ENCODE data around the gene LCLAT1. TPM values are rescaled to one million over a fixed set of nuclear protein-coding genes. Genes with fewer than 3 reads are reported as not detected.

The LCLAT1 gene
- total RNA-seq, 1 donor from 2014 or later: 13.0 TPM

GRCh38 chr2:30580391-30580790, 133.3 kb downstream of the LCLAT1 start:
- no peaks in the 10 kb centered on the region for H3K9me3 ChIP-seq
- DNase-seq (no peak), ATAC-seq (no peak)
- no peak overlapping the region for H3K4me3 ChIP-seq
- H3K27me3 ChIP-seq (ENCODE audit: low read depth): no peaks in the 10 kb centered on the region
- H3K4me1 ChIP-seq: no peaks in the 10 kb centered on the region
- TF ChIP-seq CTCF (IDR thresholded peaks at IDR 0.05): no peak
- H3K36me3 ChIP-seq: no peaks in the 10 kb centered on the region
- H3K27ac ChIP-seq: no peak overlapping the region
- intact Hi-C loops (cut with DNase I): no loop called here

GRCh38 chr2:30582521-30582920, 135.5 kb downstream of the LCLAT1 start:
- no peak for TF ChIP-seq CTCF (IDR thresholded peaks at IDR 0.05)
- no peak overlapping the region for H3K27ac ChIP-seq

GRCh38 chr2:30583204-30583749, 136.2 kb downstream of the LCLAT1 start:
- H3K9me3 ChIP-seq: no peaks in the 10 kb centered on the region
- H3K36me3 ChIP-seq: no peaks in the 10 kb centered on the region
- H3K4me3 ChIP-seq: no peak overlapping the region
- no peak overlapping the region for H3K27ac ChIP-seq
- H3K27me3 ChIP-seq (ENCODE audit: low read depth): no peaks in the 10 kb centered on the region
- TF ChIP-seq CTCF (IDR thresholded peaks at IDR 0.05): no peak
- intact Hi-C loops (cut with DNase I): no loop called here
- DNase-seq (no peak), ATAC-seq (no peak)
- no peaks in the 10 kb centered on the region for H3K4me1 ChIP-seq

More at GRCh38 chr2:30582521-30582920, 135.5 kb downstream of the LCLAT1 start:
- H3K4me3 ChIP-seq: no peak overlapping the region
- no peaks in the 10 kb centered on the region for H3K9me3 ChIP-seq
- DNase-seq (no peak), ATAC-seq (no peak)
- intact Hi-C loops (cut with DNase I): no loop called here
- no peaks in the 10 kb centered on the region for H3K36me3 ChIP-seq
- H3K27me3 ChIP-seq (ENCODE audit: low read depth): no peaks in the 10 kb centered on the region
- no peaks in the 10 kb centered on the region for H3K4me1 ChIP-seq

GRCh38 chr2:30584116-30584515, 137.1 kb downstream of the LCLAT1 start:
- no peak for DNase-seq
- H3K4me1 ChIP-seq: no peaks in the 10 kb centered on the region
- H3K9me3 ChIP-seq: no peaks in the 10 kb centered on the region
- H3K27ac ChIP-seq: no peak overlapping the region
- no peak for ATAC-seq
- intact Hi-C loops (cut with DNase I): no loop called here
- H3K27me3 ChIP-seq (ENCODE audit: low read depth): no peaks in the 10 kb centered on the region
- H3K36me3 ChIP-seq: no peaks in the 10 kb centered on the region
- H3K4me3 ChIP-seq: no peak overlapping the region
- no peak for TF ChIP-seq CTCF (IDR thresholded peaks at IDR 0.05)

- intact Hi-C loops (cut with DNase I): no loop called here
- ATAC-seq (no peak), DNase-seq (no peak)
- no peaks in the 10 kb centered on the region for H3K36me3 ChIP-seq
- H3K4me3 ChIP-seq: no peak overlapping the region
- no peak overlapping the region for H3K27ac ChIP-seq
- no peak for TF ChIP-seq CTCF (IDR thresholded peaks at IDR 0.05)
- no peaks in the 10 kb centered on the region for H3K9me3 ChIP-seq
- H3K4me1 ChIP-seq: no peaks in the 10 kb centered on the region
- H3K27me3 ChIP-seq (ENCODE audit: low read depth): no peaks in the 10 kb centered on the region
Measured at GRCh38 chr2:30588994-30589393, 141.9 kb downstream of the LCLAT1 start.

DNA sequence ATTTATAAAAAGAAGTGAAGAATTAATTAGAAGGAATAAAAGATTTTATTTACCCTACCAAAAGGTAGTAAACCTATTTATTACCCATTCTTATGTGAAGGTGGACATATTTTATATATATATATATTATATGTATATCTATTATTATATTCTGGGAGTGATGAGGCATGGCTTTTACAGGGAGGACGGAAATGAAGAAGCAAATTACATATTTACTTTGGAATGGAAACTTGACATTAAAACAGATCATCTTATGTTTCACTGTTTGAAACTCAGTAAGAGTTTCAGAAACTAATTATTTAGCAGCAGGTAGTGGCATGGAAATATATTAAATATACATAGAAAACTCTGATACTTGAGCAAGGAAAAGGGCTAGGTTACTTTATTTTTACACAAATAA, 143.4 kb downstream of the LCLAT1 start:
- H3K4me3 ChIP-seq: no peak overlapping the region
- H3K36me3 ChIP-seq: no peaks in the 10 kb centered on the region
- DNase-seq (no peak), ATAC-seq (no peak)
- H3K27ac ChIP-seq: no peak overlapping the region
- H3K9me3 ChIP-seq: no peaks in the 10 kb centered on the region
- H3K4me1 ChIP-seq: no peaks in the 10 kb centered on the region
- intact Hi-C loops (cut with DNase I): no loop called here
- no peak for TF ChIP-seq CTCF (IDR thresholded peaks at IDR 0.05)
- no peaks in the 10 kb centered on the region for H3K27me3 ChIP-seq (ENCODE audit: low read depth)
